NCI-H1417 treated with DMSO at 0.1 percent for 48 hours (cell line): ENCODE results near the gene SLC7A14.
A peak's percentile ranks its signal among the peaks of the same experiment; 100 is the strongest.

Source experiments
- DNase-seq: peaks from one replicate; lab custom pipeline; 2025; lab: John Stamatoyannopoulos, UW

SLC7A14 gene

GRCh38 chr3:170534227-170534626 is 51.6 kb downstream of the SLC7A14 start:
- DNase-seq, result no peak

GRCh38 chr3:170532573-170532972 is 53.3 kb downstream of the SLC7A14 start:
- DNase-seq, result no peak

GRCh38 chr3:170531657-170532335 is 54.1 kb downstream of the SLC7A14 start:
- DNase-seq, result no peak

- no peak for DNase-seq
These were observed 54.8 kb downstream of the SLC7A14 start for GRCh38 chr3:170531054-170531453.

GRCh38 chr3:170529912-170530311 is 56.0 kb downstream of the SLC7A14 start:
- DNase-seq, result no peak

- no peak for DNase-seq
These were observed 56.5 kb downstream of the SLC7A14 start for GRCh38 chr3:170529346-170529745.

GRCh38 chr3:170528726-170529125 is 57.1 kb downstream of the SLC7A14 start:
- DNase-seq, result no peak

GRCh38 chr3:170524073-170524472 is 61.8 kb downstream of the SLC7A14 start:
- DNase-seq, result no peak

GRCh38 chr3:170523248-170523647 is 62.6 kb downstream of the SLC7A14 start:
- no peak for DNase-seq

- DNase-seq, result no peak
These were observed 63.7 kb downstream of the SLC7A14 start for GRCh38 chr3:170522201-170522600.

GRCh38 chr3:170520996-170521395 is 64.9 kb downstream of the SLC7A14 start:
- no peak for DNase-seq

- DNase-seq, result no peak
These were observed 68.5 kb downstream of the SLC7A14 start for GRCh38 chr3:170517242-170517945.

GRCh38 chr3:170513642-170514041 is 72.2 kb downstream of the SLC7A14 start:
- DNase-seq, result no peak

- no peak for DNase-seq
These were observed 74.5 kb downstream of the SLC7A14 start for GRCh38 chr3:170511371-170511770.

- DNase-seq, result no peak
These were observed 77.0 kb downstream of the SLC7A14 start for GRCh38 chr3:170508839-170509238.

- no peak for DNase-seq
These were observed 77.6 kb downstream of the SLC7A14 start for GRCh38 chr3:170508291-170508690.

GRCh38 chr3:170507063-170507462 is 78.8 kb downstream of the SLC7A14 start:
- no peak for DNase-seq

GRCh38 chr3:170506556-170506955 is 79.3 kb downstream of the SLC7A14 start:
- no peak for DNase-seq

GRCh38 chr3:170502297-170502696 is 83.6 kb downstream of the SLC7A14 start:
- no peak for DNase-seq

GRCh38 chr3:170500995-170501394 is 84.9 kb downstream of the SLC7A14 start:
- DNase-seq, result no peak

GRCh38 chr3:170500462-170500861 is 85.4 kb downstream of the SLC7A14 start:
- no peak for DNase-seq

- DNase-seq, result peak; percentile 2
These were observed 86.2 kb downstream of the SLC7A14 start for GRCh38 chr3:170499562-170500156.
